Eye (tissue), 1 donor: ENCODE results near the gene DENND4C.
"Not testable (repeated sequence)": the region's sequence is repeated elsewhere in the genome, so short reads cannot be mapped to it uniquely, and the experiment has no call there.

Experiments
- DNase-seq: peaks from one replicate; pipeline ENCODE4 v3.0.0-alpha.2; 2015

Gene DENND4C

DNA sequence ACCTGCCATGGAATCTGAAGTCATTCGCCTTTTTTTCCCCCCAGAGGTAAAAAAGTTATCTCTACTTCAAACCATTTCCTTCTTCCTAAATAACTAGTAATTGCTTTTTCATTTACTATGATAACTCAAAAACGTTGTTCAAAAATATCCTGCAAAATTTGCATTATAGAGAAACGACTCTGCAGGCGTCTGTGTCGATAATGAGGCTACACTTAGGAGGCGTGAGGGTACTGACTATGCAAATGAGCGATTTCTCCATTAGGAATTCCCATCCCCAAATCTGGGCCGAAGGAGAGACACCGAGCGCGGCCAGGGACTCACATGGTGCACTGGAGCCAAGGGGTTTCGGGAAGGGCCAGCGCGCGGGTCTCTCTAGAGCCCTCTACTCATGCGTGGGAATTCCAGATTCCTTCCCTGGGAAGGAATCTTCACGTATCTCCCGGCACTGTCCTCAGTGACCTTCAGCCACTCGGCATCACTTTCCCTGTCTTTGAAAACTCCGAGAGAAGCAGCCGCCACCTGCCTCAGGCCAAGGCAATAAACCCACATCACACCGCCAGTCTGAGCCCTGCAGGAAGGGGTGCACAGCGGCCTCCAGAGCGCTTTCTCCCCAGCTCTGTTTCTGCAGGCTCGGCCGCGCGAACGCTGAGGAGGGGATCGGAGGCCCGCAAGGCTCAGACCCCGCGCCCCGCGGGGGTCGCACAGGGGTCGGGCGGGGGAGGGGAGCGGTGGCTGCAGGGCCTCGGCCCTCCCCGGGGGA lies 718 bp upstream of the DENND4C start:
- DNase-seq, result peak; percentile 95

DNA sequence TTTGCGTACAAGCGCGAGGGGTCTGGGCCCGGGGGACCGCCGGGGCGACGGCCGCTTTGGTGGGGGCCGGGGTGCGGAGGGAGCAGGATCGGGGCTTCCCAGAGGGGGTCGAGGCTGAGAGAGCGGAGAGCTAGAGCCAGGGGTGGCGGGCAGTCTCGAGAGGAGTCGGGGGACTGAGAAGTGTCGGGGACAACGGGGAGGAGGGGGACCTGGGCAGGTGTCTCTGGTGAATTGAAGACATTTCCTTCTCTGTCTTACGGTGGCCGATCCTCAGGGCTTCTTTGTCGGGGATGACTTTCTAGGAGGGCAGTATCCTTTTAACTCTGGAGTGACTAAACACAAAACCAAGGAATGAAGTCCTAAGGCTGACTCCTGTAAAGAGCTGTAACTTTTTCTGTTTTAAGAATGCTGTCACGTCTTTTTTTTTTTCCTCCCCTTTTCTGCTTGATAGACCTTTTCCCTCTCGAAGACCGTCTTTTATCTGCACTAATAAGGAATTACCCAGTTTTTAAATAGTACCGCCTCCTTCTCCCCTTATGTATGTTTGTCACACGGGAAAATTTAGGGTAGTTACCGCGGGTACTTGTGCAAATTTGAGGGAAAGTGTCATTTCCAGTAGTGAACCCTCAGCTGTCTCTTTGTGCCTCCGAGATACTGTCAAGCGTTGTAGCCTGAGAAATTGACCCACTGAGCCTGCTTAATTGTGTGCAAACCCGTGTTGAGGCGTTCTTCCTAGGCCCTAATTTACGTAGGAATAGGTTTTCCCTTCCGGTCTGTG lies 822 bp downstream of the DENND4C start:
- peak; percentile 71 for DNase-seq

DNA sequence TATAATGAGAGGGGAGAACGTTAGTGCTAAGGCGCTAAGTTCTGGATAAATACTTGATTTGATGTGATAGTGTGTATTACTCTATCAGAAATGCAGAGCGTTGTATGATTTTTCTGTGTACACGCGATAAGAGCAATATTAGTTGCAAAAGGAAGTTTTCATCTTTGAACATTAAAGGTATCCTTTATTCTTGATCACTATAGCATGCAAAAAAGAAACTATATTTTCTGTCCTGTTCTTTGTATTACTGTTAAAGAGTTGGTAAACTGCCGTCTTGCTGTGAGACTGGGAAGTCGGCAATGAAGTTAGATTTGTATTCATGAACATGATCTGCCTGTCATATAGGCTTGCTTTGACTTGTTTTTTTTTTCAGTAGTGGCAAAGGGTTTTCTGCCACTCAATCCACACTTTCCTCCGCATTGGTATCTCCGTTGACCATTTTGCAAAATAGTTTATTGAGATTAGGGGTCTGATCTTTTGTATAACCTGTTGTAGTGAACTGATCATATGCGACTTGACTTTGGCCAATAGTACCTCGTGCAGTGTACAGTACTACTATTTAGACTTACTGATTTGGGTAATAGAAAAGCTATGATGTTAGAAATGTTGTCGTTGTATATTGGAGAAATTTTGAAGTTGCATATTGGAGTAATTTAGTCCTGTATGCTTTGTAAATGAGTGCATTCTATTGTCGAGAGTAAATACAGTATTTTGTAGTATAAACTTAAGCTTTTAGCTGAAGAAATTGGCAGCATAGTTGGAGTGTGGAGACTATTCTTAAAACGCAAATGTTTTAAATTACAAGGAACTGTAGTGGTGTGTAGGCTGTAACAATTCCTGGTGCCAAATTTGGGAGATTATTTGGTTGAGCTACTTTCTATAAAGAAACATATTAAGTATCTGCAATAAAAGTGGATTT lies 1.7 kb downstream of the DENND4C start:
- DNase-seq, result peak; percentile 60

DNA sequence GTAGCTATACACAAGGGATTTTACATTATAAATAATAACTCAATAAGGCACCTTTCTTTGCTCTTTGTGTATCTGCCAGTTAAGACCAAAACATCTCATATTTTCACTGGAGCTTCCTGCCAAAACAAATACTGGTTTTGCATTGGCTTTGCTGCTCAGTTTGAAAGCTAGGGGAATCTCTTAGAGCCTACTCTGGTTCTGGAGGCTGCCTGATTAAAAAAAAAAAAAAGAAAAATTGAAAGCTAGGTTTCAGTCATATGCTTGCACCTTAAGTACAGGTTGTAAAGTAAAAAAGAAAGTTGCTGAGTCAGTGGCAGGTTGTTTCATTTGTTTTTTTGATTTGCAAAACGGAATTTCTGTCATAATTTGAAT lies 2.3 kb downstream of the DENND4C start:
- DNase-seq, result no peak

DNA sequence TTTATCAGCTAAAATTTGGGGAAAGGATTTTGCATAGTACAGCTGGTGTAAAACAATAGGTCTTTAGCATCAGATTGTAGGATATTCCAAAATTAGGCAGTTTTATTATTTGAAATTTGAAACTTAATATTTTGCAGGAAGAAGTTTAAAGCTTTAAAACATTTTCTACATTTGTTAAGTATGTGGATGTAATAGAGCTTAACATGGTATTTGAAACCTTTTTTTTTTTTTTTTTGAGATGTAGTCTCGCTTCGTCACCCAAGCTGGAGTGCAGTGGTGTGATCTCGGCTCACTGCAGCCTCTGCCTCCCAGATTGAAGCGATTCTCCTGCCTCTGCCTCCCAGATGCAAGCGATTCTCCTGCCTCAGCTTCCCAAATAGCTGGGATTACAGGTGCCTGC lies 2.9 kb downstream of the DENND4C start:
- DNase-seq, result peak; percentile 10

DNA sequence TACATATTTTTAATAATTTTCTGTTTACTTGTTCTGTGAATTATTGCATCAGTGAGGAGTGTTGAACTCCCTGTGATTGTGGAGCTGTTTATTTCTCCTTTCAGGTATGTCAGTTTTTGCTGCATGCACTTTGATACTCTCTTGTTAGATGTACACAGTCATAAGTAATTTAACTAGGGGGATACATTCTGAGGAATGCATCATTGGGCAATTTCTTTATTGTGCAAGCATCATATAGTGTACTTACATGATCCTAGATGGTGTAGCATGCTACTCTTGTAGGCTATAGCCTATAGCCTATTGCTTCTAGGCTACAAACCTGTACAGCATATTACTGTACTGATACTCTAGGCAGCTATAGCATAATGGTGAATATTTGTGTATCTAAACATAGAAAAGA lies 9.5 kb downstream of the DENND4C start:
- no peak for DNase-seq

DNA sequence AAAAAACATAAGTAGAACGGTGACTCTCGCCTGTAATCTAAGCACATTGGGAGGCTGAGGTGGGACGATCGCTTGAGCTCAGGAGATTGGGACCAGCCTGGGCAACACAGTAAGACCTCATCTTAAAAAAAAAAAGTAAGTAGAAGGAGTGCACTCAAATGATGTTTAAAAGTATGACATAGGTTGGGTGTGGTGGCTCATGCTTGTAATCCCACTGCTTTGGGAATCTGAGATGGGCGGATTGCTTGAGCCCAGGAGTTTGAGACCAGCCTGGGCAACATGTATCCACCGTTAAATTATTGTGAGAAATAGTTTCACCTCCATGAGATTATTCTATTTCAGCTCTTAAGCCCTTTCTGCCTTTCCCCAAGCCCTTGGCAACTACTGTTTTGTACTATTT lies 11.2 kb downstream of the DENND4C start:
- DNase-seq, result no peak

DNA sequence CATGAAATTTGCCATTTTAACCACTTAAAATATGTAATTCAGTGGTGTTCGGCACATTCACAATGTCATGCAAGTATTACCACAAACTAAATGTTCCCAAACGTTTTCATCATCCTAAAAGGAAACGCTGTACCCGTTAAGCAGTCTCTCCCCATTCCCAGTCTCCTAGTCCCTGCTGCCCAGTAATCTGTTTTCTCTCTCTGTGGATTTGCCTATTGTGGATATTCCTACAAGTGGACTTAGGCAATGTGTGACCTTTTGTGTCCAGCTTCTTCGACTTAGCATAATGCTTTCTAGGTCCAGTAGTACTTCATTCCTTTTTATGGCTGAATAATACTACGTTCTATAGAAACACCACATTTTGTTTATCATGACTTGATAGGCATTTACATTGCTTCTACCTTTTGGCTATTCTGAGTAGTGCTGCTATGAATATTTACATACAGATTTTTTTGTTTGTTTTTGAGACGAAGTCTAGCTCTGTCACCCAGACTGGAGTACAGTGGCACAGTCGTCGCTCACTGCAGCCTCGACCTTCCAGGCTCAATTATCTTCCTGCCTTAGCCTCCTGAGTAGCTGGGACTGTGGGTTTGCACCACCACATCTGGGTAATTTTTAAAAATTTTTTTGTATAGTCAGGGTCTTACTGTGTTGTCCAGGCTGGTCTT lies 13.0 kb downstream of the DENND4C start:
- no peak for DNase-seq

DNA sequence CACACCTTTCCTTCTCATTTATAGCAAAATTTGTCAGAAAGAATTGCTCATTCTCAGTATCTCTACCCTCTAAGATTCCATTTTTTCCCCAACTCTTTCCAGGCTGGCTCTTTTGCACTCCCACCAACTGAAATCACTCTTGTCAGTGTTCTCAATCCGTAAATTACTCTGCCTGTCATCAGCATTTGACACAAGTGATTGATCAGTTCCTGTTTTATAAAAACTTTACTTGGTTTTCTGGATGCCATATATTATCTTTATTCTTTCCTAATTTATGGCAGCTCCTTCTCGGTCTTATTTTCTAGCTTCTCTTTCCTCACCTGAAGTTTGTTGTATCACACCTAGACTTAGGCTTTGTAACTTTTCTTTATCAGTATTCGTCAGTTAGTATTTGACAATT lies 16.4 kb downstream of the DENND4C start:
- DNase-seq, result no peak

DNA sequence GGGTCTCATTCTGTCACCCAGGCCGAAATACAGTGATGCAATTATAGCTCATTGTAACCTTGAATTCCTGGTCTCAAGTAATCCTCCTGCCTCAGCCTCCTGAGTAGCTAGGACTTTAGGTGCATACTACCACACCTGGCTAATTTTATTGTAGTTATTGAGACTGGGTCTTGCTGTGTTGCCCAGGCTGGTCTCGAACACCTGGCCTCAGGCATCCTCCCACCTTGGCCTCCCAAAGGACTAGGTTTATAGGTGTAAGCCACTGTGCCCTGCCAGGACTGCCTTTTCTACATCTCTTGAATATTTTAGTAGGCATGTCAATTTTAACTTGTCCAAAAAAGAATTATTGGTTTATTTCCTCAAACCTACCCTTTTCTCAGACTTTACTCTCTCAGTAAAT lies 16.9 kb downstream of the DENND4C start:
- DNase-seq, result no peak

DNA sequence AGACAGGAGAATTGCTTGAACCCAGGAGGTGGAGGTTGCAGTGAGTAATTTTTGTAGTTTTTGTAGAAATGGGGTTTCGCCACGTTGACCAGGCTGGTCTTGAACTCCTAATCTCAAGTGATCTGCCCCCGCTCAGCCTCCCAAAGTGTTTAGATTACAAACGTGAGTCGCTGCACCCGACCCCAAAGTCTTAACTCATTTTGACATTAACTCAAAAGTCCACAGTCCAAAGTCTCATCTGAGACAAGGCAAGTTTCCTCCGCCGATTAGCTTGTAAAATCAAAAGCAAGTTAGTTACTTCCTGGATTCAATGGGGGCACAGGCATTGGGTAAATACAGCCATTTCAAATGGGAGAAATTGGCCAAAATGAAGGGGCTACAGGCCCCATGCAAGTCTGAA lies 19.9 kb downstream of the DENND4C start:
- not testable (repeated sequence) for DNase-seq

DNA sequence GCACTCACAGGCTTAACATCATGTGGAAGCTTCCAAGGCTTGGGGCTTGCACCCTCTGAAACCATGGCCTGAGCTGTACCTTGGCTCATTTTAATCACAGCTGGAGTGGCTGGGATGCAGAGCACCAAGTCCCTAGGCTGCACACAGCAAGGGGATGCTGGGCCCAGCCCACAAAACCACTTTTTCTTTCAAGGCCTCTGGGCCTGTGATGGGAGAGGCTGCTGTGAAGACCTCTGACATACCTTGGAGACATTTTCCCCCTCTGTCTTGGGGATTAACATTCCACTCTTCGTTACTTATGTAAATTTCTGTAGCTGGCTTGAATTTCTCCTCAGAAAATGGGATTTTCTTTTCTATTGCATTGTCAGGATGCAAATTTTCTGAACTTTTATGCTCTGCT lies 20.7 kb downstream of the DENND4C start:
- not testable (repeated sequence) for DNase-seq

DNA sequence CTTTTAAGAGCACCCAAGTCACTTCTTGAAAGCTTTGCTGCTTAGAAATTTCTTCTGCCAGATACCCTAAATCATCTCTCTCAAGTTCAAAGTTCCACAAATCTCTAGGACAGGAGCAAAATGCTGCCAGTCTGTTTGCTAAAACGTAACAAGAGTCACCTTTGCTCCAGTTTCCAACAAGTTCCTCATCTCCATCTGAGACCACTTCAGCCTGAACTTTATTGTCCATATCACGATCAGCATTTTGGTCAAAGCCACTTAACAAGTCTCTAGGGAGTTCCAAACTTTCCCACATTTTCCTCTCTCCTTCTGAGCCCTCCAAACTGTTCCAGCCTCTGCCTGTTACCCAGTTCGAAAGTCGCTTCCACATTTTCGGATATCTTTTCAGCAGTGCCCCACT lies 21.1 kb downstream of the DENND4C start:
- not testable (repeated sequence) for DNase-seq

DNA sequence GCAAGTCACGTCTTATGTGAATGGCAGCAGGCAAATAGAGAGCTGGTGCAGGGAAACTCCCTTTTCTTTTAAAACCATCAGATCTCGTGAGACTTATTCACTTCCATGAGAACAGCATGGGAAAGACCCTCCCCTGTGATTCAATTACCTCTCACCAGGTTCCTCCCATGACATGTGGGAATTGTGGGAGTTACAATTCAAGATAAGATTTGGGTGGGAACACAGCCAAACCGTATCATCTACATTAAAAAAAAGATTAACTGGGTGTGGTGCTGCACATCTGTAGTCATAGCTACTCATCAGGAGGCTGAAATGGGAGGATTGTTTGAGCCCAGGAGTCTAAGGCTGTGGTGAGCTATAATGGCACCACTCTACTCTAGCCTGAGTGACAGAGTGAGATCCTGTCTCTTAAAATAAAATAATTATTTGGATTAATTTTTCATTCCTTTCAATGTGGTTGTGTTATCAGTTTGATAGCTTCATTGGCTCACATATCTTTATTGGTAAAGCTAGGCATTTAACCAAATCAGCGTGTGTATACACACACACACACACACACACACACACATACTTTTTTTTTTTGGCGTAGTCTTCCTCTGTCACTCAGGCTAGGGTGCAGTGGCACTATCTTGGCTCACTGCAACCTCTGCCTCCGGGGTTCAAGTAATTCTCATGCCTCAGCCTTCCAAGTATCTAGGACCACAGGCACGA lies 21.8 kb downstream of the DENND4C start:
- DNase-seq, result no peak

DNA sequence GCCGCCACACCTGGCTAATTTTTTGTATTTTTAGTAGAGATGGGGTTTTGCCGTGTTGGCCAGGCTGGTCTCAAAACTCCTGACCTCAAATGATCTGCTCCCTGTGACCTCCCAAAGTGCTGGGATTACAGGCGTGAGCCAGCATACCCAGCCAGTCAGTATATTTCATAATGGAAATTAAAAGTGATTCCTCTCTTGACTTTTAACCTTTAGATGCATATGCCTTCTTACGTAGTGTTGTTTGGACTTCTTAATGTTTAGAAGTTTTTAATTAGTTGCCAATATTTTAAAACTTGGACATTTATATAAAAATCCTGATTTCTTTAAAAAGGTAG lies 22.4 kb downstream of the DENND4C start:
- DNase-seq, result no peak

DNA sequence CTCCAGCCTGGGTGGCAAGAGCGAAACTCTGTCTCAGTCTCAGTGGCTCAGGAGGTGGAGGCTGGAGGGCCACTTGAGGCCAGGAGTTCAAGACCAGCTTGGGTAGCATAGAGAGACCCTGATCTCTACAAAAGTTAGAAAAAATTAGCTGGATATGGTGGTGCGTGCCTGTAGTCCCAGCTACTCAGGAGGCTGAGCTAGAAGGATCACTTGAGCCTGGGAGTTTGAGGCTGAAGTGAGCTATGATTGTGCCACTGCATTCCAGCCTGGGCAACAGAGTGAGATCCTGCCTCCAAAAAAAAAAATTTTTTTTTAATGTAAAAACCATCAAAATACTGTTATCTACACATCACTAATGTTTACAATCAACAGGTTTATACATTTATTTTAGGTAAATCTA lies 24.6 kb downstream of the DENND4C start:
- no peak for DNase-seq

DNA sequence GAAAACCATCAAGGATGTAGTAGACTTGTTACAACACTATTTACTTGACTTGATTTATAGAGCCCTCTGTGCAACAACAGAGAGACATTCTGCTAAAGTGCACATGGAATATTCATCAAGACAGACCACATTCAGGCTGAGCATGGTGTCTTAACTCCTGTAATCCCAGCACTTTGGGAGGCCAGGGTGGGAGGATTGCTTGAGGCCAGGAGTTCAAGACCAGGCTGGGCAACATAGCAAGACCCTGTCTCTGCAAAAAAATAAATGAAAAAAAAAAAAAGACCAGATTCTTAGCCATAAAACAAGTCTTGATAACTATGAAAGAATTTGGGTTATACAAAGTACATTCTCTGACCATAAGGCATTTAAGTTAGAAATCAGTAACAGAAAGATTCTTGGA lies 25.3 kb downstream of the DENND4C start:
- no peak for DNase-seq

DNA sequence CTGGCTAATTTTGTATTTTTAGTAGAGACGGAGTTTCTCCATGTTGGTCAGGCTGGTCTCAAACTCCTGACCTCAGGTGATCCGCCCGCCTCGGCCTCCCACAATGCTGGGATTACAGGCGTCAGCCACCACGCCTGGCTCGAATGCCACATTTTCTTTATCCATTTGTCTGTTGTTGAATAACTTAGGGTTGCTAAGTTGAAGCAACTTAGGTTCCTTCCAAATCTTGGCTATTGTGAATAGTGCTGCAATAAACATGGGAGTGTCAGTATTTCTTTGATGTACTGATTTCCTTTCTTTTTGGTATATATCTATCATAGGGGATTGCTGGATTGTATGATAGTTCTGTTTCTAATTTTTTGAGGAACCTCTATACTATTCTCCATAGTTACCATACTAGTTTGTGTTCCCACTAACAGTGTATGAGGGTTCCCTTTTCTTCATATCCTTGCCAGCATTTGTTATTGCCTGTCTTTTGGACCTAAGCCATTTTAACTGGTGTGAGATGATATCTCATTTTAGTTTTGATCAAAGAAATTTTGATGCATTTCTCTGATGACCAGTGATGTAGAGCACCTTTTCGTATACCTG lies 29.3 kb downstream of the DENND4C start:
- not testable (repeated sequence) for DNase-seq

DNA sequence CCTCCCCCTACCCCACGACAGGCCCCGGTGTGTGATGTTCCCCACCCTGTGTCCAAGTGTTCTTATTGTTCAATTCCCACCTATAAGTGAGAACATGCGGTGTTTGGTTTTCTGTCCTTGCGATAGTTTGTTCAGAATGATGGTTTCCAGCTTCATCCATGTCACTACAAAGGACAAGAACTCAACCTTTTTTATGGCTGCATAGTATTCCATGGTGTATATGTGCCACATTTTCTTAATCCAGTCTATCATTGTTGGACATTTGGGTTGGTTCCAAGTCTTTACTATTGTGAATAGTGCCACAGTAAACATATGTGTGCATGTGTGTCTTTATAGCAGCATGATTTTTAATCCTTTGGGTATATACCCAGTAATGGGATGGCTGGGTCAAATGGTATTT lies 35.1 kb downstream of the DENND4C start:
- DNase-seq, result not testable (repeated sequence)

DNA sequence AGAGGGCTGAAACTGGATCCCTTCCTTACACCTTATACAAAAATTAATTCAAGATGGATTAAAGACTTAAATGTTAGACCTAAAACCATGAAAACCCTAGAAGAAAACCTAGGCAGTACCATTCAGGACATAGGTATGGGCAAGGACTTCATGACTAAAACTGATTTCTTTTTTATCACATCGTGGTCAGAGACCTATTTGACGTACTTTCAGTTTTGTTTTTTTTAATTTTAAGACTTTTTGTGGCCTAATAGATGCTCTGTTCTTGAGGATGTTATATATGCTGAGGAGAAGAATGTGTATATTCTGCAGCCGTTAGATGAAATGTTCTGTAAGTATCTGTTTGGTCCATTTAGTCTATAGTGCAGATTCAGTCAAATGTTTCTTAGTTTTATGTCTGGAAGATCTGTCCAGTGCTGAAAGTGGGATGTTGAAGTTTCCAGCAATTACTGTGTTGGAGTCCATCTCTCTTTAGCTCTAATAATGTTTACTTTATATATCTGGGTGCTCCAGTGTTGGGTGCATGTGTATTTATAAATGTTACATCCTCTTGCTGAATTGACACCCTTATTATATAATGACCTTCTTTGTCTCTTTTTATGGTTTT lies 36.4 kb downstream of the DENND4C start:
- not testable (repeated sequence) for DNase-seq

DNA sequence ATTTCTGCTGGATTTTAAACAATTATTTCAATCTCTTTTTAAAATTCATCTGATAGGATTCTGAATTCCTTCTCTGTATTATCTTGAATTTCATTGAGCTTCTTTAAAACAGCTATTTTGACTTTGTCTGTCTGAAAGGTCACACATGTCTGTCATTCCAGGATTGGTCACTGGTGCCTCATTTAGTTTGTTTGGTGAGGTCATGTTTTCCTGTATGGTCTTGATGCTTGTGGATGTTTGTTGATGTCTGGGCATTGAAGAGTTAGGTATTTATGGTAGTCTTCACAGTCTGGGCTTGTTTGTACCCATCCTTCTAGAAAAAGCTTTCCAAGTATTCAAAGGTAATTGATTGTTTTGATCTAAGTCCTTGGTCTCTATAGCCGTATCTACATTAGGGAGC lies 39.1 kb downstream of the DENND4C start:
- DNase-seq, result no peak
